ENCODE measurements around the gene EFL1.
"Not testable (repeated sequence)": the region's sequence is repeated elsewhere in the genome, so short reads cannot be mapped to it uniquely, and the experiment has no call there.

Gene EFL1

GRCh38 chr15:82197733-82198594 lies 64.6 kb downstream of the EFL1 start:
- peak; percentile 22 to 45 for DNase-seq (ENCODE audit: low read depth in 2 of 2)

GRCh38 chr15:82196353-82196752 lies 66.2 kb downstream of the EFL1 start:
- no peak for DNase-seq (ENCODE audit: low read depth in 2 of 2)

- not testable (repeated sequence) for DNase-seq (ENCODE audit: low read depth in 2 of 2)
These were observed 66.7 kb downstream of the EFL1 start for GRCh38 chr15:82195818-82196217.

GRCh38 chr15:82194488-82194887 lies 68.0 kb downstream of the EFL1 start:
- DNase-seq (ENCODE audit: low read depth in 2 of 2), result not testable (repeated sequence)

GRCh38 chr15:82193435-82193834 lies 69.1 kb downstream of the EFL1 start:
- DNase-seq (ENCODE audit: low read depth in 2 of 2), result not testable (repeated sequence)

GRCh38 chr15:82192394-82192793 lies 70.1 kb downstream of the EFL1 start:
- DNase-seq (ENCODE audit: low read depth in 2 of 2), result not testable (repeated sequence)

GRCh38 chr15:82186719-82187406 lies 75.7 kb downstream of the EFL1 start:
- DNase-seq (ENCODE audit: low read depth in 2 of 2), result no peak

GRCh38 chr15:82186161-82186560 lies 76.4 kb downstream of the EFL1 start:
- DNase-seq (ENCODE audit: low read depth in 2 of 2), result no peak

GRCh38 chr15:82184776-82185175 lies 77.8 kb downstream of the EFL1 start:
- DNase-seq (ENCODE audit: low read depth in 2 of 2), result no peak

- DNase-seq (ENCODE audit: low read depth in 2 of 2), result no peak
These were observed 78.2 kb downstream of the EFL1 start for GRCh38 chr15:82184355-82184754.

- no peak for DNase-seq (ENCODE audit: low read depth in 2 of 2)
These were observed 79.2 kb downstream of the EFL1 start for GRCh38 chr15:82183121-82184031.

GRCh38 chr15:82181371-82181770 lies 81.2 kb downstream of the EFL1 start:
- no peak for DNase-seq (ENCODE audit: low read depth in 2 of 2)

GRCh38 chr15:82178061-82178460 lies 84.5 kb downstream of the EFL1 start:
- no peak for DNase-seq (ENCODE audit: low read depth in 2 of 2)

- DNase-seq (ENCODE audit: low read depth in 2 of 2), result no peak
These were observed 85.1 kb downstream of the EFL1 start for GRCh38 chr15:82177291-82178010.

- no peak for DNase-seq (ENCODE audit: low read depth in 2 of 2)
These were observed 86.0 kb downstream of the EFL1 start for GRCh38 chr15:82176542-82176941.

GRCh38 chr15:82174471-82175235 lies 87.9 kb downstream of the EFL1 start:
- no peak for DNase-seq (ENCODE audit: low read depth in 2 of 2)

GRCh38 chr15:82173108-82173507 lies 89.4 kb downstream of the EFL1 start:
- DNase-seq (ENCODE audit: low read depth in 2 of 2), result no peak

GRCh38 chr15:82172506-82172905 lies 90.0 kb downstream of the EFL1 start:
- no peak for DNase-seq (ENCODE audit: low read depth in 2 of 2)

GRCh38 chr15:82168757-82169156 lies 93.8 kb downstream of the EFL1 start:
- no peak for DNase-seq (ENCODE audit: low read depth in 2 of 2)

GRCh38 chr15:82168296-82168695 lies 94.2 kb downstream of the EFL1 start:
- DNase-seq (ENCODE audit: low read depth in 2 of 2), result no peak

GRCh38 chr15:82165948-82166376 lies 96.6 kb downstream of the EFL1 start:
- DNase-seq (ENCODE audit: low read depth in 2 of 2), result no peak

Data from stimulated activated CD4-positive, alpha-beta T cell treated with anti-CD3 and anti-CD28 coated beads, Interleukin-1b, Interleukin-23, amount 100 ng/mL, for 4 hours (primary cell).